ENCODE data around the gene GASK1B. TPM values are rescaled to one million over a fixed set of nuclear protein-coding genes. Genes with fewer than 3 reads are reported as not detected.

GASK1B gene
- total and polyA plus RNA-seq, 10 donors = 2.9 to 51.3 (median 29.4) TPM

DNA sequence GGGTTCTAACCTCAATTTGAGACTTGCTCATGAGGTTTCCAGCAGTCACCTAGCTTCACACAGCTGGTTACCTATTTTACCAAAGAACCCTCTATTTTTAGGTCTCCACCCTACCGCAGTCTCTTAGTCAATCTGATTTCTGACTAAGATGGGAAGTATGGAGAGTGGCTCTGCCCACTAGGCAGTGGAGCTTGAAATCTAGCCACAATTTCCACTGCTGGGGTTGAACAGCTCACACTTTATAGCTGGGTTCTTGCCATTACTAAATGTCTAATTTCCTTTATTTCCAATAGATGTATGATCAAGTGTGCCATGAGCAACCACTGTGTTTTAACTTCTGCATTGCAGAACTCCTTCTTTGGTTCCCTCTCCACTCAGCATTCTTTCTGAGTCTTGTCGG, 43.1 kb downstream of the GASK1B start:
- H3K27me3 ChIP-seq (replicated peaks in 1 of 7) = no peaks in the 10 kb centered on the region
- 83 to 93% (median 88%) methylated on average over 2 of the region's 2 CpGs for WGBS, 5 donors
- DNase-seq = no peak
- H3K4me3 ChIP-seq = no peak overlapping the region
- no peak overlapping the region for H3K27ac ChIP-seq
- H3K9me3 ChIP-seq = no peaks in the 10 kb centered on the region
- no peaks in the 10 kb centered on the region for H3K36me3 ChIP-seq
- intact Hi-C loops (cut with DNase I; ENCODE audit: low total_unique reads) = no loop called here
- TF ChIP-seq POLR2AphosphoS5 (IDR thresholded peaks at IDR 0.05) (no peak), POLR2A (IDR thresholded peaks at IDR 0.05) (no peak)
- TF ChIP-seq, protein P1, sequence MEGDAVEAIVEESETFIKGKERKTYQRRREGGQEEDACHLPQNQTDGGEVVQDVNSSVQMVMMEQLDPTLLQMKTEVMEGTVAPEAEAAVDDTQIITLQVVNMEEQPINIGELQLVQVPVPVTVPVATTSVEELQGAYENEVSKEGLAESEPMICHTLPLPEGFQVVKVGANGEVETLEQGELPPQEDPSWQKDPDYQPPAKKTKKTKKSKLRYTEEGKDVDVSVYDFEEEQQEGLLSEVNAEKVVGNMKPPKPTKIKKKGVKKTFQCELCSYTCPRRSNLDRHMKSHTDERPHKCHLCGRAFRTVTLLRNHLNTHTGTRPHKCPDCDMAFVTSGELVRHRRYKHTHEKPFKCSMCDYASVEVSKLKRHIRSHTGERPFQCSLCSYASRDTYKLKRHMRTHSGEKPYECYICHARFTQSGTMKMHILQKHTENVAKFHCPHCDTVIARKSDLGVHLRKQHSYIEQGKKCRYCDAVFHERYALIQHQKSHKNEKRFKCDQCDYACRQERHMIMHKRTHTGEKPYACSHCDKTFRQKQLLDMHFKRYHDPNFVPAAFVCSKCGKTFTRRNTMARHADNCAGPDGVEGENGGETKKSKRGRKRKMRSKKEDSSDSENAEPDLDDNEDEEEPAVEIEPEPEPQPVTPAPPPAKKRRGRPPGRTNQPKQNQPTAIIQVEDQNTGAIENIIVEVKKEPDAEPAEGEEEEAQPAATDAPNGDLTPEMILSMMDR (IDR thresholded peaks at IDR 0.05 in 8 of 11, conservative IDR thresholded peaks at IDR 0.05 in 3 of 11) = no peak
- H3K4me1 ChIP-seq = no peaks in the 10 kb centered on the region

DNA sequence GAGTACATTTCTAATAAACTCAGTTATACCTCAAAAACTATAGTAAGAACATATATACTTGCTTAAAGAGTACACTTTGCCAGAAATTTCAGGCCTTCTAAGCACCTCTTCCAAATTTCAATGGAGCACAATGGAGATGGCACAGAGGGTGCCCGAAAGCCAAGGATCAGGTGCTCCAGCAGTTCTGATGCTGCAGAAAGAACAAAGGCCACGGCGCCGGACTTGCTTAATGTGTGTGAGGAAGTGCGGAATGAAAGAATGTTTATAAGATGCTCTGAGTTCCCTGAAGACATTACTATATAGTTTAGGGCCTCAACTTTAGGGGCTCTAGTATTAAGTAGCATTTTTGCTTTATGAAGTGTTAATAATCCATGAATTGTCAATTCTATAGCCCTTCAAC, 44.3 kb downstream of the GASK1B start:
- intact Hi-C loops (cut with DNase I; ENCODE audit: low total_unique reads) = no loop called here
- Histone ChIP-seq H3K27ac (no peak overlapping the region), H3K36me3 (no peaks in the 10 kb centered on the region), H3K4me1 (no peaks in the 10 kb centered on the region), H3K9me3 (no peaks in the 10 kb centered on the region), H3K27me3 (replicated peaks in 1 of 7) (no peaks in the 10 kb centered on the region), H3K4me3 (no peak overlapping the region)
- no peak for TF ChIP-seq POLR2AphosphoS5 (IDR thresholded peaks at IDR 0.05)
- TF ChIP-seq, protein P1 (IDR thresholded peaks at IDR 0.05 in 8 of 11, conservative IDR thresholded peaks at IDR 0.05 in 3 of 11) = no peak
- TF ChIP-seq POLR2A (IDR thresholded peaks at IDR 0.05) = no peak
- no peak for DNase-seq
- WGBS, 5 donors = 89 to 98% (median 93%) methylated on average over 5 of the region's 5 CpGs

DNA sequence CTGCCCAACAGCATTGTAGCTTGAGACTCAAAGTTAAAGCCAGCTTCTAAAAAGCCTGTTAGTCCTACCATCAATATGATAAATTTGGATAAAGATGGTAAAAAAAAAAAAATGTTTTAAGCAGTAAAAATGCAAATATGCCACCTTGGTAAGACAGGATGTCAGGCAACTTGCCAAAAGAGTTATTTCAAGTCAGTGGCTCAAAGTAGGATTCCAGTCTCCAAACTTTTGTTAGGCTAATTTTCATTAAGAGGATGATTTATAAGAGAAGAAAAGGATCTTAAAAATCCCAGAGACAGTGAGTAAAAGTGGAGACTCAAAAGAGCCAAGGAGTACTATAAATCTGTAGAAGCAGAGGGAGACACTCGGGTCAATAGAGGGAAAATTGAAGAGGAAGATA, 47.5 kb downstream of the GASK1B start:
- no peak overlapping the region for H3K27ac ChIP-seq
- intact Hi-C loops (cut with DNase I; ENCODE audit: low total_unique reads) = no loop called here

More for the DNA sequence above, 47.5 kb downstream of the GASK1B start:
- WGBS, 5 donors = 79 to 97% (median 86%) methylated on average over 1 of the region's 1 CpG
- TF ChIP-seq POLR2A (IDR thresholded peaks at IDR 0.05) (no peak), POLR2AphosphoS5 (IDR thresholded peaks at IDR 0.05) (no peak)
- TF ChIP-seq, protein P1 (IDR thresholded peaks at IDR 0.05 in 8 of 11, conservative IDR thresholded peaks at IDR 0.05 in 3 of 11) = no peak
- no peaks in the 10 kb centered on the region for H3K36me3 ChIP-seq
- H3K9me3 ChIP-seq = no peaks in the 10 kb centered on the region
- H3K4me1 ChIP-seq = no peaks in the 10 kb centered on the region
- DNase-seq = no peak
- no peaks in the 10 kb centered on the region for H3K27me3 ChIP-seq (replicated peaks in 1 of 7)
- H3K4me3 ChIP-seq = no peak overlapping the region

Other genes with a start within 250 kb of the GASK1B start
- 10 to 100 TPM in 2 of 7 donors, 1 to 10 TPM in 5; 3.5 to 21.3 (median 7.9) TPM for gene TMEM144, start 37.5 kb upstream of the GASK1B start, total RNA-seq
- 1 to 10 TPM in 2 of 3 donors, under 1 TPM in 1; 0.56 to 1.9 (median 1.5) TPM for gene TMEM144, start 37.5 kb upstream of the GASK1B start, polyA plus RNA-seq